Activated CD4-positive, CD25-positive, alpha-beta regulatory T cell treated with anti-CD3 and anti-CD28 coated beads, Interleukin-2, amount 50 U/mL, for 16 hours (primary cell): ENCODE data around the gene POLA2.
"Not testable (repeated sequence)": the region's sequence is repeated elsewhere in the genome, so short reads cannot be mapped to it uniquely, and the experiment has no call there.

Source experiments
- DNase-seq: peaks from one replicate; pipeline ENCODE4 v3.0.0-alpha.2; 2020; ENCODE audit warnings: low read depth, low spot score

POLA2 gene

DNA sequence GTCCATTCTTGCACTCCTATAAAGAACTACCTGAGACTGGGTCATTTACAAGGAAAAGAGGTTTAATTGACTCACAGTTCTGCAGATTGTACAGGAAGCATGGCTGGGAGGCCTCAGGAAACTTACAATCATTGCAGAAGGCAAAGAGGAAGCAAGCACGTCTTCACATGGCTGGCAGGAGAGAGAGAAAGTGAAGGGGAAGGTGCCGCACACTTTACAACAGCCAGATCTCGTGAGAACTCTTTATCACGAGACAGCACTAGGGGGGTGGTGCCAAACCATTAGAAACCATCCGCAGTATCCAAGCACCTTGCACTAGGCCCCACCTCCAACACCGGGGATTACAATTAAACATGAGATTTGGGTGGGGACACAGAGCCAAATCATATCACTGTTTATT lies 19.4 kb upstream of the POLA2 start:
- DNase-seq = no peak

- no peak for DNase-seq
Measured at GRCh38 chr11:65243797-65244196, 18.0 kb upstream of the POLA2 start.

- DNase-seq = not testable (repeated sequence)
Measured at GRCh38 chr11:65245046-65245445, 16.7 kb upstream of the POLA2 start.

GRCh38 chr11:65246506-65246905 lies 15.3 kb upstream of the POLA2 start:
- DNase-seq = no peak

DNA sequence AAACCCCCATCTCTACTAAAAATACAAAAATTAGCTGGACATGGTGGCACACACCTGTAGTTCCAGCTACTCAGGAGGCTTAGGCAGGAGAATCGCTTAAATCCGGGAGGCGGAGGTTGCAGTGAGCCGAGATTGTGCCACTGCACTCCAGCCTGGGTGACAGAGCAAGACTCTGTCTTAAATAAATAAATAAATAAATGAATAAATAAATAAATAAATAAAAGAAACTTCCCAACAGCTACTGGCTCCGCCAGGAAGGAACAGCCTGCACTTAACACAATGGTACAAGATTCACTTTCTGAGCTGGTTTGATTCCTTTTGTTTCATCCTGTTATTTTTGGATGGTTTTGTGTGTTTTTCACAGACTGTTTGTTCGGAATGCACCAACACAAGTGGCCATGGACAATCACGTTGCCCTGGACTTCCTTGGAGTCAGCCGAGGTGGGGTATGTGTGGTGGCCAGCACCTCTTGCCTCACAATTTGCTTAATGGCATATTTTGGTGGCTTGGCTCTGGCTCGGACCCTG lies 13.5 kb upstream of the POLA2 start:
- DNase-seq = not testable (repeated sequence)

DNA sequence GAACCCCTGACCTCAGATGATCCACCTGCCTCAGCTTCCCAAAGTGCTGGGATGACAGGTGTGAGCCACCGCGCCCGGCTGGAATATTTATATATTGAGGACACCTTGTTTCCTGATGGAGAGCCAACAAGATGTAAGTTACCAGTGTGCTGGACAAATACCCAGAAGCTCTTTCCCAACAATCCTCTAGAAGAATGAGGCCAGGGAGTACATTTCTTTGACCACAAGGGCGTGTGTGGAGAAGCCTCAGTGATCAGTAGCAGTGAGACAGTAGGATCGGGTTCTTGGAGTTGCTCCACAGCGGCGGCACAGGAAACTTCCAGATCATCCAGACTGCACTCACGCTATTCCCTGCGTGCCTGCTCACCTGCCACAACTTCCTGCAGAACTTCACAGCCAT lies 10.3 kb upstream of the POLA2 start:
- no peak for DNase-seq

DNA sequence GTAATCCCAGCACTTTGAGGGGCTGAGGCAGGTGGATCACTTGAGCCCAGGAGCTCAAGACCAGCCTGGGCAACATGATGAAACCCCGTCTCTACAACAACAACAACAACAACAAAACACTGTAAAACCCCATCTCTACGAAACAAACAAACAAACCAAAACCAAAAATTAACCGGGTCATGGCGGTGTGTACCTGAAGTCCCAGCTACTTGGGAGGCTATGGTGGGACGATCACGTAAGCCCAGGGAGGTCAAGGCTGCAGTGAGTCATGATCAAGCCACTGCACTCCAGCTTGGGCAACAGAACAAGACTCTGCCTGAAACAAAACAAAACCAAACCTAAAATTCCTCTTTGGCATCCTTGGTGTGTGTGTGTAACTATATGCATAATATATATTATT lies 7.0 kb upstream of the POLA2 start:
- DNase-seq = no peak

- no peak for DNase-seq
Measured at GRCh38 chr11:65258988-65259387, 2.8 kb upstream of the POLA2 start.

GRCh38 chr11:65260302-65260701 lies 1.5 kb upstream of the POLA2 start:
- no peak for DNase-seq

GRCh38 chr11:65260756-65261590 lies 789 bp upstream of the POLA2 start:
- no peak for DNase-seq

DNA sequence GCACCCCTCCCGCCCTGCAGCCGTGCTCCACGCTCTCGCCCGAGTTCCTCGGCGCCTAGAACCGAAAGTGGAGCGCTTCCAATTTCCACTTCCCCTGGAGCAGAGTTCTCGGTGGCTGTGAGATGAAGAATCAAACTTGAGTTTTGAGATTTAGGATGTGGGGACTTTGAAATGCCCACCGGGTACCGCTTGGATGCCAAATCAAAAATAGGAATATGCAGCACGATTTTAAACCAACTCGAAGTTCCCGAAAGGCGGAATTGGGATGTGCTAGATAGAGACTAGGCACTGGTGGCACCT lies 569 bp downstream of the POLA2 start:
- peak; percentile 4 for DNase-seq

GRCh38 chr11:65262776-65263175 lies 1.0 kb downstream of the POLA2 start:
- no peak for DNase-seq

GRCh38 chr11:65264747-65265146 lies 3.0 kb downstream of the POLA2 start:
- not testable (repeated sequence) for DNase-seq

- DNase-seq = no peak
Measured at GRCh38 chr11:65266210-65266609, 4.4 kb downstream of the POLA2 start.

DNA sequence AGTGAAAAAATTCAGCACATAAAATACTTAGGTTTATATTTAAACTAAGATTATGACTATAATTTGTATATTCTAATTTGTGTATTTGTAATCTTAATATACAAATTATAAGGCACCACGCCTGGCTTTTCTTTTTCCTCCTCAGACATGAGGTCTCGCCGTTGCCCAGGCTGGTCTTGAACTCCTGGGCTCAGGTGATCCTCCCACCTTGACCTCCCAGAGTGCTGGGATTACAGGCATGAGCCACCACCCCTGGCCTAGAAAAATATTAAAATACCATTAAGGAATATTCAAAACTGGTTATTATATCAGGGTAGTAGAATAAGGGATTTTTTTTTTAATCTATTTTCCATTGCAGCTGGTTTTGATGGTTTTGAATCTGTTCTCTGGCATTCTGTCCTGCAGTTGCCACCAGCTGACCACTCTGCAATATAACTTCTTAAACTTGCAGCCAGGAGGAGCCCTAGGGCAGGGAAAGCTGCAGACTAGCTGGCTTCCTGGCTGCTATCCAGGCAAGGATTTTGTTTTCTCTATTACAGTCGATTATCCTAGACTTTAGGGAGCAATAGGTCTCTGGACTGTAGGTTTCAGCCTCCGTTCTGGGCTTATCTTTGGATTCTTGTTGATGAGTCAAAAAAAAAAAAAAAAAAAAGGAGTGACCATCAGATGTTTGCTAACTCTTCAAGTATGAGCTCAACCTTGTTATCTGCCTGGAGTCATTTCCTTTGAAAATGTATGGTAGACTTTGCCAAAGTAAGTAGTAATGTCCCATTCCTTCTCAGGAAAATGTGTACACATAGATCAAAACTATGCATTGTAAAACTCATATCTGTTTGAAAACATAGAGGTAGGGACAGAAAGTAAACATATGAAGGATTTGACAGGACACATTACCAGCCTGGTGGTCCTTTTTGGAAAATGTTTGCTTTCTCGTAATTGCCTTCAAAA lies 13.2 kb downstream of the POLA2 start:
- no peak for DNase-seq

DNA sequence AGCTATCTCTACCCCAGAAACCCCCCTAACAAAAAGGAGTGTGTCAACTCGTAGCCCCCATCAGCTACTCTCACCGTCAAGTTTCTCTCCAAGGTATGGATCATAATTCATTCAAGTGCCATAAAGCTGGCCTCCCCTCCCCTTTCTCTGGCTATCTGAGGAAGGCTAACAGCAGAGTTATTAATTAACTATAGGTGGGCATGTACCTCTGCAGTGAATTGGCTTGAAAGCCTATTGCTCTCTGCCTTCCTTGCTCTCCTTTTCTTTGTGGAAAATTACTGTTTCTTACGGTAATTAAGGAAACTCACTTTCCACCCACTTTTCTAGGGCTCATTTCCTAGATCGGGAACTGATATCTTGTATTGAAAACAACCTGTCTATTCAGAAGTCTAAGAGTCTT lies 14.1 kb downstream of the POLA2 start:
- no peak for DNase-seq

GRCh38 chr11:65277631-65278277 lies 16.0 kb downstream of the POLA2 start:
- DNase-seq = no peak

- no peak for DNase-seq
Measured at GRCh38 chr11:65278356-65278755, 16.6 kb downstream of the POLA2 start.

DNA sequence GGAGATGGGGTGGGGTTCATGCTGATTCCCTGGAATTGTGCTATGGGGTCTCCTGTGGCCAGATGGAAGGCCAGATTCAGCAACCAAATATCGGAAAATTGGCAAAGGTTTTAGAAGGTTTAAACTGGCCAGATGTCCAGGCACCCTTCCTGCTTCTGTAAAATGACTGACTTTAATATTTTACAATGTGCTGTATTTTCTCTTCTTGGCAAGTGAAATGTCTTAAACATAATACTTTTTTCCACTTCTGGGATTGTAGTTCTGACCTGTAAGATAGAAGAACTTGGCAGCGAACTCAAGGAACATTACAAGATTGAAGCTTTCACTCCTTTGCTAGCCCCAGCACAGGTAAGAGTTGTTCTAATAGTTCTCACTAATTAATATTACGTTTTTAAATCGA lies 17.5 kb downstream of the POLA2 start:
- no peak for DNase-seq

- peak; percentile 34 for DNase-seq
Measured at GRCh38 chr11:65279741-65280440, 18.1 kb downstream of the POLA2 start.

GRCh38 chr11:65280646-65281045 lies 18.9 kb downstream of the POLA2 start:
- no peak for DNase-seq
